ENCODE measurements around the gene ABCD3. TPM values are rescaled to one million over a fixed set of nuclear protein-coding genes. Genes with fewer than 3 reads are reported as not detected.

Gene ABCD3
- total RNA-seq, 1 experiment from 2014 or later = 48.8 TPM

DNA sequence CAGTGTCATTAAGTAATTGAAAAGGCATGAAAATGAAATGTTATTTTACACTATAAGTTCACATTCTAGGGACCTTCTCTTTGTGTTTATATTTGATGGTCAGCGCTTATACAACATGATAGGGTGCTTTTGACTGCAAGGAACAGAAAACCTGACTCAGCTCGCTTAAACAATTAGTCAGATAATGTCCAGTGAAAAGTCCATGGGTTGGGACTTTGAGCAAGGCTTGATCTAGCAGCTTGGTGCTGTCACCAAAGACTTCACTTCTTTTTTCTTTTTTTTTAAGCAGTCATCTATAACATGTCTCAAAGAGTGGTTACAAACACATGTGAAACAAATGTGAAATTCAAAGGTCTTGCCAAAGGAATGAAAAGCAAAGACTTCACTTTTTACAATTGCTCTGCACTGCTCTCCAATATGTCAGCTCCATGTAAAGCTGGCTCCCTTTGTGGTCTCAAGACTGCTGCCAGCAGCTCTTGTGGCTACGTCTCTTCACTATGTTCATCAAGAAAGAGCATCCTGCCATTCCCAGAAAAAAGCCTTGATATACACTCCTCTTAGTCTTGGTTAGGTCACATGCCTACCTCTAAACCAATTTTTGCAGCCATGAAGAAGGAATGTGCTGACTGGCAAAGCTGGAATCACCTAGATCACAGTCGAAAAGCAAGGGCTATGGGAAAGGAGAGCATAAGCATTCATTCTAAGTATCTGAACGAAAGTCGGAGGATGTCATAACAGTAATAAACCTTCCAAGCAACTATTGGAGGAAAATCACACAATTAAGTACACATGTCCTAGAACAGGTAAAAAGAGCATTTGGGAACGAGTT is 108.2 kb downstream of the ABCD3 start:
- Histone ChIP-seq H3K79me2 (ENCODE audit: insufficient read depth, low read length) (peaks cover 5% of the 10 kb centered on the region; the same call in 1 of the 2 replicates), H3K4me3 (replicated peaks in 1 of 2; ENCODE audit: low read depth in 1 of 2, low read length in 2 of 2) (no peak overlapping the region), H3K9ac (ENCODE audit: low read length) (no peak overlapping the region), H3K9me2 (ENCODE audit: insufficient read depth) (no peaks in the 10 kb centered on the region), H3K4me1 (ENCODE audit: control insufficient read depth in 1 of 2, insufficient read depth in 2 of 2, low read length in 2 of 2) (peaks cover 4 to 23% of the 10 kb centered on the region in 2 experiments; a peak in 3 of 4 replicates), H4K20me1 (ENCODE audit: insufficient read depth) (peaks cover 3% of the 10 kb centered on the region; the same call in 1 of the 2 replicates), H3K4me2 (ENCODE audit: low read length) (no peak overlapping the region), H3K36me3 (ENCODE audit: control insufficient read depth in 1 of 2, insufficient read depth in 2 of 2, low read length in 2 of 2) (peaks cover 0 to 16% of the 10 kb centered on the region in 2 experiments; a peak in 1 of 4 replicates), H3K27me3 (ENCODE audit: insufficient read depth, low read length) (no peaks in the 10 kb centered on the region), H2AFZ (ENCODE audit: low read depth, low read length, poor library complexity, severe bottlenecking) (no peak overlapping the region), H3K9me3 (ENCODE audit: control insufficient read depth in 1 of 2, insufficient read depth in 1 of 2, low read depth in 1 of 2, low read length in 2 of 2) (no peaks in the 10 kb centered on the region), H3K27ac (ENCODE audit: low read depth, low read length) (no peak overlapping the region)
- BruUV-seq (replicated peaks) = no TSS peak
- TF ChIP-seq TCF7L2 (IDR thresholded peaks at IDR 0.05; ENCODE audit: borderline replicate concordance, extremely low read depth, insufficient read depth, insufficient read length) = no peak
- TF ChIP-seq RAD21 (IDR thresholded peaks at IDR 0.05; ENCODE audit: low read depth) = no peak
- TF ChIP-seq EZH2 (IDR thresholded peaks at IDR 0.05) = no peak
- TF ChIP-seq, protein P1, sequence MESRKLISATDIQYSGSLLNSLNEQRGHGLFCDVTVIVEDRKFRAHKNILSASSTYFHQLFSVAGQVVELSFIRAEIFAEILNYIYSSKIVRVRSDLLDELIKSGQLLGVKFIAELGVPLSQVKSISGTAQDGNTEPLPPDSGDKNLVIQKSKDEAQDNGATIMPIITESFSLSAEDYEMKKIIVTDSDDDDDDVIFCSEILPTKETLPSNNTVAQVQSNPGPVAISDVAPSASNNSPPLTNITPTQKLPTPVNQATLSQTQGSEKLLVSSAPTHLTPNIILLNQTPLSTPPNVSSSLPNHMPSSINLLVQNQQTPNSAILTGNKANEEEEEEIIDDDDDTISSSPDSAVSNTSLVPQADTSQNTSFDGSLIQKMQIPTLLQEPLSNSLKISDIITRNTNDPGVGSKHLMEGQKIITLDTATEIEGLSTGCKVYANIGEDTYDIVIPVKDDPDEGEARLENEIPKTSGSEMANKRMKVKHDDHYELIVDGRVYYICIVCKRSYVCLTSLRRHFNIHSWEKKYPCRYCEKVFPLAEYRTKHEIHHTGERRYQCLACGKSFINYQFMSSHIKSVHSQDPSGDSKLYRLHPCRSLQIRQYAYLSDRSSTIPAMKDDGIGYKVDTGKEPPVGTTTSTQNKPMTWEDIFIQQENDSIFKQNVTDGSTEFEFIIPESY (IDR thresholded peaks at IDR 0.05; ENCODE audit: extremely low read depth, insufficient replicate concordance, low read length) = no peak
- TF ChIP-seq POLR2AphosphoS5 (IDR thresholded peaks at IDR 0.05; ENCODE audit: low read depth, low read length) = no peak
- no peak for TF ChIP-seq EGR1 (IDR thresholded peaks at IDR 0.05; ENCODE audit: low read depth)
- TF ChIP-seq CEBPB (IDR thresholded peaks at IDR 0.05; ENCODE audit: low read depth) = no peak
- TF ChIP-seq ZFX (IDR thresholded peaks at IDR 0.05) = no peak
- TF ChIP-seq YY1 (IDR thresholded peaks at IDR 0.05; ENCODE audit: extremely low read depth, insufficient replicate concordance, low read depth, low read length) = no peak
- no peak for TF ChIP-seq JUND (IDR thresholded peaks at IDR 0.05)
- TF ChIP-seq, protein P2, sequence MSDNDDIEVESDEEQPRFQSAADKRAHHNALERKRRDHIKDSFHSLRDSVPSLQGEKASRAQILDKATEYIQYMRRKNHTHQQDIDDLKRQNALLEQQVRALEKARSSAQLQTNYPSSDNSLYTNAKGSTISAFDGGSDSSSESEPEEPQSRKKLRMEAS (IDR thresholded peaks at IDR 0.05) = no peak
- TF ChIP-seq, protein P3, sequence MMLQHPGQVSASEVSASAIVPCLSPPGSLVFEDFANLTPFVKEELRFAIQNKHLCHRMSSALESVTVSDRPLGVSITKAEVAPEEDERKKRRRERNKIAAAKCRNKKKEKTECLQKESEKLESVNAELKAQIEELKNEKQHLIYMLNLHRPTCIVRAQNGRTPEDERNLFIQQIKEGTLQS (IDR thresholded peaks at IDR 0.05) = no peak
- no peak for DNase-seq (ENCODE audit: low read depth, low spot score)
- no peak for ATAC-seq
- RAD21 ChIA-PET (ENCODE audit: low non-redundant PET in 1 of 2, low total read pairs in 2 of 2, uncharacterized antibody in 2 of 2, unreplicated experiment in 2 of 2) = no interaction called here
- POLR2A ChIA-PET = no interaction called here
- CTCF ChIA-PET = interaction anchor here (0.6 to 2.7 kb wide), 7 partner anchors 12 to 515 kb away, joined by 3 to 13 read pairs (median 8); no protein-coding TSS in a partner anchor
- intact Hi-C loops (cut with micrococcal nuclease) = loop anchor here (2.0 kb wide), 1 partner anchor 72 kb away; no protein-coding TSS in a partner anchor
